Stimulated activated CD4-positive, alpha-beta T cell treated with anti-CD3 and anti-CD28 coated beads, TNF-alpha, amount 100 ng/mL, for 24 hours (primary cell): ENCODE data around the gene HS6ST3.

Experiments used
- DNase-seq, 3 experiments: peaks; one replicate each; pipeline ENCODE4 v3.0.0-alpha.2; 2020; ENCODE audit warnings: low read depth in 3 of 3

HS6ST3 gene

DNA sequence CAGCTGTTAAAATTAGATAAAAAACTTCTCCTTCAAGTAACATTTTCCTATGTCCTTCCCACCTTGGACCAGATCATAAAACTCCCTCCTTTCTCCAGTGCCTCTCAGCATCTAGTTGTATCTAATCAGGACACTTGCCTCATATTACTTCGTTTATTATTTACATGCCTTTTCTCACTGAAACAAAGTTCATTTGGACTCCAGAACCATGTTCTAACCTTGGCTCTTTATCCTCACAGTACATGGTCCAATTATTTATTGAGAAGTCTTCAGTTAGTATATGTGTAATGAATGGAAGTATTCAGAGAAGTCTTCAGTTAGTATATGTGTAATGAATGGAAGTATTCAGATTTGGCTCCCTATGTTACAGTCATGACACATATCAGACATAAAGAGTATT is 561.7 kb downstream of the HS6ST3 start:
- no peak for DNase-seq

GRCh38 chr13:96652506-96652905 is 562.6 kb downstream of the HS6ST3 start:
- DNase-seq = no peak

DNA sequence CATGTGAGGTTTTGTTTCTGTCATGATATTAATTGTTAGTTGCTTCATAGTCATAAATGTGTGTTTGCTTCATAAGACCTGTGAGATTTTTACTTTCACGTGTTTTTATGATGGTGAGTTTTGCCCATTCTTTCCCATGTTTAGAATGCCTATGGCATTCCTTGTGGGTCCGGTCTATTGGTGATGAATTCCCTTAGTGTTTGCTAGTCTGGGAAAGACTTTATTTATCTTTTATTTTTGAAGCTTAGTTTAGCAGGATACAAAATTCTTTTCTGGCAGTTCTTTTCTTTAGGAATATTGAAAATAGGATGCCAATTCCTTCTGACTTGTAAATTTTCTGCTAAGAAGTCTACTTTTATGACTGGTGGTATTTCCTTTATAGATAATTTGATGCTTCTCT is 571.7 kb downstream of the HS6ST3 start:
- no peak for DNase-seq

- DNase-seq = no peak
These were observed 572.1 kb downstream of the HS6ST3 start for GRCh38 chr13:96662036-96662435.

GRCh38 chr13:96667294-96668018 is 577.5 kb downstream of the HS6ST3 start:
- no peak for DNase-seq

GRCh38 chr13:96671073-96671472 is 581.2 kb downstream of the HS6ST3 start:
- no peak for DNase-seq

DNA sequence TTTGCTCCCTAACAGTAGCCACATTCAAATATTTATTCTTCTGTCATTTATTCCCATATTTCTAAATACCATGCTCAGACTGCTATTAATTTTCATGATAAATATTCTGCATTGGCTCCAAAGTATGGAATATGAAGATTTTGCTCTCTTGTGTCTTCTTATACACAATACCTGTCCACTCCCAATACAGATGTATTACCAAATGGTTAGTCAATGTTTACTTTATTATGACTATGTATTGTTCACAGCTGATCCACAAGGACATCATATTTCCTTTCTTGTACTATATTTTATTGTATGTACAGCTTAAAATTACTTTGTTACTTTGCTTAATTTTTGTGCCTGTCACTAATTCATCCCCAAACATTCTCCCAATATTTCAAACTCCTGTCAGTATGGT is 582.1 kb downstream of the HS6ST3 start:
- DNase-seq = no peak

GRCh38 chr13:96673825-96674224 is 583.9 kb downstream of the HS6ST3 start:
- DNase-seq = no peak

DNA sequence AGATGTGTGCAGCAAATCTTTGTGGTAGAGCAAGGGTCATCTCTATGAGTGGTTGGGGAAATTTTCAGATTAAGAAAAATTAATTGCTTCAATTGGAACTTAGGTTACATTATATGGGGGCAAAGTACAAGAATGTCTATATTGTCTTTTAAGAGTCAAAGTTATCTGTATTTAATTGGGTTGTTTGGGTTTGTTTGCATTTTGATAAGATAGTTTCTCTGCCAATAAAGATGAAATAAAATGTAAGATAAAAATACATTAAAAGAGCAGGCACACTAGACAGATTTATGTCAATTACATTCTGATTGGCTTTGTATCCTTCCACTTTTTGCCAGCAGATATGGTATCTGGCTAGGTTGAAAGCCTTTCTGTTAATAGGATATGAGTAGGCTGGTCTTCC is 587.1 kb downstream of the HS6ST3 start:
- DNase-seq = no peak

- DNase-seq = no peak
These were observed 588.9 kb downstream of the HS6ST3 start for GRCh38 chr13:96678801-96679200.

DNA sequence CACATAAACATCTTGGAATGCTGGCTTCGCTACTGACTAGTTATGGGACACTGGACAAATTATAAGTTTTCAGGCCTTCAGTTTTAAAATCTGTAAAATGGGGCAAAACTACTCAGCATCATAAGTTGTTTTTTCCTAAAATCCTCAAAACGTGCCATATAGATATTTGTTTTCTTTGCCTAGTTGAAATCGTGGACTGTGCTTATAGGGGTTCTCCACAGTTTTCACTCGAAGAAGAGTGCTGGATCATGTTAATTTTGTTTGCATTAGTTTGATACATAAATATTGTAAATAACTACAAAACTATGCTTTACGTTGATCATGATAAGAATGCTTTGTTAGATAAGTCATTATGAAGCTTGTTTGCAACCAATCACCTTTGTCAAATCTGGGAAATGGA is 591.0 kb downstream of the HS6ST3 start:
- no peak for DNase-seq

- no peak for DNase-seq
These were observed 591.9 kb downstream of the HS6ST3 start for GRCh38 chr13:96681766-96682165.

- DNase-seq = no peak
These were observed 594.6 kb downstream of the HS6ST3 start for GRCh38 chr13:96684469-96684868.

- no peak for DNase-seq
These were observed 595.0 kb downstream of the HS6ST3 start for GRCh38 chr13:96684907-96685306.

GRCh38 chr13:96686286-96686685 is 596.4 kb downstream of the HS6ST3 start:
- no peak for DNase-seq

DNA sequence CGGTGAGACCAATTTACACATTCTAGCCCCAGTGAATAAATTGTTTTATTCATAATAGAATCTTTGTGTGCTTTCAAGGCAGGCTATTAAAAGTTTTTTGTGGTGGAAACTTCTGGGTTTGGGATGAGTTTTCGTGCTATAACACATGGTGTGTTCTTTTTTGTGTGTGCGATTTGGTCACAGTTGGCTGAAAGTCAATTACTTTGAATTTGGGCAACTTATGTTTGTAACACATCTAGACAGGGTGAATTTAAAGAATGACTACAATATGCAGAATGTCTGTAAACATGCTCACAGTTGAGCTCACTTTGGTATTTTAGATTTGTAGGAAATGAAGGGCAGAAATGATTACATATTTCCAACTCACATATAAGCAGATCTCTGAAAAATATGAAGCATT is 597.3 kb downstream of the HS6ST3 start:
- no peak for DNase-seq

- DNase-seq = no peak
These were observed 601.1 kb downstream of the HS6ST3 start for GRCh38 chr13:96690998-96691397.

DNA sequence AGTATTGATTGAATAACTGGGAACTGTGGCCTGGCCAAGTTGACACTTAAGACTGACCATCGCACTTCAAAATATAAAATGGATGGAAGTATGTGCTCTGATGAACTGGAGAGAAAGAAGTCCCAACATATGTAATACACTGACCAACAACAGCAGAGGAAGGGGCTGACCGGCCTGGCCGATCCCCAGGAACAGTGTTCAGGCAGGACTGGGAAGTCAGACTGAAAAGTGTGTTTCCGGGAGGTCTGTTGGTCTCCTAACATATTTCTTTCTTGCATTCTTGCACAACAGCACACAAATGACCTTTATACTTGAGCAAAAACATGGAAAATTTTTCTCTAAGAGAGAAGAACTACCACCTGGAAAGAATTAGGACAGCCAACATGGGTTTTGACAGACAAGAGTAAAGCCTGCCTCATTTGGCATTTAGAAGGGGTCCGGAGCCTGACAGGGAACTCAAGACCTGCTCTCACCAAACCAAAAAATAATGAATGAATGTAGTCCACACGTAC is 606.5 kb downstream of the HS6ST3 start:
- no peak for DNase-seq

DNA sequence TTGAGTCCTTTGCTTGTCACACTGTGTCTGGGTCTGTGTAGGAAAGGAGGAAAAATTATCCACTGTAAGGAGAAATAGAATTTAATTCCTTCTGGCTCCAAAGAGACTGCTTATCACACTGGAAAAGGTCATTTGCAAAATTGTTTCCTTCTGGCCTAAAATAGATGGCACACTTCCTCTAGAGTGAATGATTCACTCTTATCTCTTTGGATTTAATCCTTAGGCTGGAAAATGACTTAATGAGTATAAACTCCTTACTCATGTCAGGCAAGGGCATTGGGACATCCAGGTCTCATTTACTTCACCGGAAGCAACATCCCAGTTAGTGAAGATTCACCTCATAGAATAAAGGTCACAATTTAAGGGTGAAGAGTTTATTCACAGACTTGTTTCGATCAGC is 610.8 kb downstream of the HS6ST3 start:
- DNase-seq = no peak

- no peak for DNase-seq
These were observed 617.2 kb downstream of the HS6ST3 start for GRCh38 chr13:96707146-96707545.

DNA sequence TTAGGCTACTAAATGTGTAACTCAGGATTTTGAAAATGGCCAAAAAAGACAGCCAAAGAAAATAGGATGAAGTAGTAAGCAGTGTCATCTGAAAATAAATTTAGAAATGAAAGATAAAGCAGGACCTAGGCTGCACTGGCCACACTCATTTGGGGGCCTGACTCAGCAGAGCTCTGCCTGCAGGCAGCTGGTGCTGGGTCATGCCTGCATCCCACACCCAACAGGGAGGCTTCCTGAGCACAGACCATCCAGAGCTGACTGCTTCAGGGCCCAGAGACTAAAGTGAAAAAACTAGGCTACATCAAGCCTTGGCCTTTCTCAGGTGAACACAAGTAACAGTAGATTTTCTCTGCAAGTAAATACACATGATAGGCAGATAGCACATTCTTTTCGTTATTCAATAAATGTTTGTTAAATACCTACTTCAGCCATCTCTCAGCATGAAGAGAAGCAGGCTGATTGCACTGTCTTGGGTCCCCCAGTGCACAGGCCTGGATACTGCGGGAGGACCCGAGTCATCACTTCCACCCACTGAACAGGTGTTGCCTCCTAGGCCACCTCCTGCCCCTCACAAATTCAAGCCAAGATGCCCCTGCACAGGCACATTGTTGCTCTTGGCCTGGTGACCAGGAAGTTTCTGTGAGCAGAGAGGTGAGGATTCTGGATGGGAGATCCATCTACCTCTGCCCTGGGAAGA is 620.4 kb downstream of the HS6ST3 start:
- DNase-seq = no peak

DNA sequence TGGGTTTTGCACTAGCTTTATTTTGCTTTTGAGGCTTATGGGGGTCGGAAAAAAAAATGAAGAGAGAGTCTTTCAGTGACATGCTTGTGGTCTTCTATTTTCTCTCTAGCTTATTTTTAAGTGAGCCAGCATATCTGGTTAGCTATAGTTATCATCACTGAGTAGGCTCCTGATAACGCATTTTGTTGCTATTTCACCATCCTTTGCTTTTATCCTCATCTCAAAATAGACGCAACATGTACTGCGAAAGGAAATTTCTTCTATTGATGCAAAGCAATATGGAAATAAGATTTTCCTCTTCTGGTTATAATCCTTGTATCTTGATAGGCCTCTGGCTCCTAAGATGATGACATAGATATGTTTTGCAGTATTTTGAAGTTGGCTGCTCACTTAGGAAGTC is 630.5 kb downstream of the HS6ST3 start:
- no peak for DNase-seq

- no peak for DNase-seq
These were observed 636.7 kb downstream of the HS6ST3 start for GRCh38 chr13:96726651-96727050.
